GM20000 (cell line): ENCODE results near the gene KCNMA1.

Experiments
- DNase-seq: peaks from one replicate; pipeline ENCODE4 v3.0.0; 2012; ENCODE audit warnings: low spot score
- TF ChIP-seq, protein P1 (sequence below): IDR thresholded peaks from 2 replicates; pipeline ENCODE4 v1.5.1; 2012; ENCODE audit warnings: mild to moderate bottlenecking, control low read depth; ENCODE audit errors: extremely low read depth, missing control alignments

The KCNMA1 gene

DNA sequence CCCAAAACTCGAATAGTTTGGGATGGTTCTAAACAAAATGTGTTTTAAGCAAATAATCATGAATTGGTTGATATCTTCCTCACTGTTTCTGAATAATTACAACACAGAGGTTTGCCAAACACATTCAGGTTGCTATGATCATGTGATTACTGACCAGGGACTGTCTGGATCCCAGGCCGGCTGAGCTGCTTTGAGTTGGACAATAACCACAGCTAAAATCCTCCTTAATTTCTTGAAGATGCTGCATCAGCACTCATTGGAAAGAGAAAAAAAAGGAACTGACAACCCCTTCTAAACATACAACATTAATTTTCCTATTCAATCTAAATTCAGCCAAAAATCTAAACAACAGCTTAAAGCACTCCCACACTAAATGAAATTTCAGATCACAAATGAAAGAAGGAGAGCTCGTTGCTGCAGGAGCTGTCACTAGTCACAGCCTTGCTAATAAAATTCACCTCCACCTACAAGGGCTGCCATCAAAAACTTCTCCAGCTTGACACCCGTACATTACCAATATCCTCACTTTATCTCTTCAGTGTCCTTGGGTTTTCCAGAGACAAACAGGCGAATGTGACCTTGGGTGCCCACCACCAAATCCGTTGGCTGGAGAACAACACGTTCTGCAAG is 560.2 kb downstream of the KCNMA1 start:
- TF ChIP-seq, protein P1, sequence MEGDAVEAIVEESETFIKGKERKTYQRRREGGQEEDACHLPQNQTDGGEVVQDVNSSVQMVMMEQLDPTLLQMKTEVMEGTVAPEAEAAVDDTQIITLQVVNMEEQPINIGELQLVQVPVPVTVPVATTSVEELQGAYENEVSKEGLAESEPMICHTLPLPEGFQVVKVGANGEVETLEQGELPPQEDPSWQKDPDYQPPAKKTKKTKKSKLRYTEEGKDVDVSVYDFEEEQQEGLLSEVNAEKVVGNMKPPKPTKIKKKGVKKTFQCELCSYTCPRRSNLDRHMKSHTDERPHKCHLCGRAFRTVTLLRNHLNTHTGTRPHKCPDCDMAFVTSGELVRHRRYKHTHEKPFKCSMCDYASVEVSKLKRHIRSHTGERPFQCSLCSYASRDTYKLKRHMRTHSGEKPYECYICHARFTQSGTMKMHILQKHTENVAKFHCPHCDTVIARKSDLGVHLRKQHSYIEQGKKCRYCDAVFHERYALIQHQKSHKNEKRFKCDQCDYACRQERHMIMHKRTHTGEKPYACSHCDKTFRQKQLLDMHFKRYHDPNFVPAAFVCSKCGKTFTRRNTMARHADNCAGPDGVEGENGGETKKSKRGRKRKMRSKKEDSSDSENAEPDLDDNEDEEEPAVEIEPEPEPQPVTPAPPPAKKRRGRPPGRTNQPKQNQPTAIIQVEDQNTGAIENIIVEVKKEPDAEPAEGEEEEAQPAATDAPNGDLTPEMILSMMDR = no peak
- DNase-seq = no peak

DNA sequence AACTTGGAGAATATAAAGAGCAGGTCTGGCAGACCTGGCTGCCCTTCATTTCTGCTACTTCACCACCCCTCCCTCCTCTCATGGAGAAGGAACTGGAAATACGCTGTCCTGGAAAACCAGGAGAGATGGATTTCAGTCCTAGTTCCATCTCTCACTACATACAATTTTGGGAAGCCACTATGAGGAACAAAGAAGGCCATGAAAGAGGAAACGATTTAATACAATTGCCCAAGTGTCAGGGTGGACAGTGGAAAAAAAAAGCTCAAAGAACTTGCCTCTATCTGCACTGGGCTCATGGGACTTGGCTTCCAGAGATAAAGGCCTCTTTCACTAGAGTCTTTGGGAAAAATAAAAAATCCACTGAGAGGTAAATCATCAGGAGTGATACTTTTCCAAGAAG is 561.7 kb downstream of the KCNMA1 start:
- TF ChIP-seq, protein P1 = no peak
- no peak for DNase-seq

DNA sequence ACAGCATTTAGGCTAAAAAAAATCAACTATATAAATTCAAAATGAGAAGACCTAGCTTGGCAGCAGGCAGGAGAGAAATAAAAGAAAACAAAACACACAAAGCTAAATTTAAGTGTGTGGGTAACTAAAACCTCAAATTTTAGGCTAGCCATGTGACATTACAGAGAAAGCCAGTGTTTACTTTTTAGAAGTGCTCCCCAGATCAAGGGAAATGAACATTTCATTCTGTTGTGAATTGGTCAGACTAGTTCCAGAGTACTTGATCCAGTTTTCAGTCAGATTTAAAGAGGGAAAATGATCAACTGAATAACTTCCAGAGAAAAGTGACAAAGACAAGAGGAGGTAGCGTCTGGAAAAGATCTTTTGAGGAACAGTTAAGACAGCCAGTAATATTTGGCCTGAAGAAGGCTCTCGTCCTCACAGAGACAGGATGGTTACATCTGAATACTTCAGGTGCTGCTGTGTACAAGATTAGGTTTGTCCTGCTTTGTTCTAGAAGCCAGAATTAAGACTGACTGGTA is 563.4 kb downstream of the KCNMA1 start:
- TF ChIP-seq, protein P1 = no peak
- DNase-seq = no peak

DNA sequence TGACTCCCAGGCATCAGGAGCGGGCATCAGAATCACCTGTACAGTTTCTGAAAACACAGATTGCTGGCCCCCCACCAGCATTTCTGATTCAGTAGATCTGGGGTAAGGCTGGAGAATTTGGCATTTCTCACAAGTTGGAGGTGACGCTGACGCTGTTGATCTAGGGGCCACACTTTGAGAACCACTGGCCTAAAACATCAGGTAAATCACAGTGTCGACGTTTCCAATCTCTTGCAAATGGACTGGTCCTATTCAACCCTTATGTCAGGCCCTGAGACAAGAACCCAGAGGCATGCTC is 564.0 kb downstream of the KCNMA1 start:
- DNase-seq = no peak
- TF ChIP-seq, protein P1 = no peak

DNA sequence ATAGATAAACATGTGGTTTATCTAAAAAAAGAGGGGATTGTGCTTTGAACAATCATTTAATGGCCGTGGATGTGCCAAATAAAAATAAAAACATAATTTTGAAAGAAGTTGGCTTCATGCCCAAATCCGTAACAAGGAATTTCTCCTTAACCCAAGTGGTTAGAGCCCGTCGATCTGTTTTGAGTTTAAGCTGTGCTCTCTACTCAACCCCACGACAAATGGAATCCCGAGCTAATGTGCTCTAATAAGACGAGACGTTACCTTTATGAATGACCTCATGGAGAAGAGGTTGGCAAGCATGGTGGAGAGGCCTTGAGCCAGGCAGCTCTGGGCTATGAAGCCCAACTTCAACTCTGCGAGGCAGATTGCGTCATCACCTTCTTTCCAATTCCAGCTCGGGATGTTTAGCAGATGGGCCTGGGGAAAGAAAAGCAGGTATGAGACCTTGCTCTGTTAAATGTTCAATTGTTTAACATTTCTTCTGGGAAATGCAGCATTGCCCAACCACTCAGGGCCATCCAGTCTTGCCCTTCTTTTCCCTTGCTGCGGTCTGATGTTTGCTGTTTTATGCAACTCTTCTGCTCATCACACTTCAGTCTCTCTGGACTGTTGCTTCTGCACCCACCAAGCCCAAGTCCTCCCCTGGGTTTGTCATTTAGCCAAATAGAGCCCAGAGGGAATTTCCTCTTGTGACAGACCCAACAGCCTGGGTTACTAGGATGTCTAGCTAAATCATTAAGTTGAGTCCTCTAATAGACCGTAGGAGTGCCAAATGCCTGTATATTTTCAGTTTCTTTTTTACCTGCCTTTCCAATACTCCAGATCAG is 564.6 kb downstream of the KCNMA1 start:
- TF ChIP-seq, protein P1 = no peak
- no peak for DNase-seq

DNA sequence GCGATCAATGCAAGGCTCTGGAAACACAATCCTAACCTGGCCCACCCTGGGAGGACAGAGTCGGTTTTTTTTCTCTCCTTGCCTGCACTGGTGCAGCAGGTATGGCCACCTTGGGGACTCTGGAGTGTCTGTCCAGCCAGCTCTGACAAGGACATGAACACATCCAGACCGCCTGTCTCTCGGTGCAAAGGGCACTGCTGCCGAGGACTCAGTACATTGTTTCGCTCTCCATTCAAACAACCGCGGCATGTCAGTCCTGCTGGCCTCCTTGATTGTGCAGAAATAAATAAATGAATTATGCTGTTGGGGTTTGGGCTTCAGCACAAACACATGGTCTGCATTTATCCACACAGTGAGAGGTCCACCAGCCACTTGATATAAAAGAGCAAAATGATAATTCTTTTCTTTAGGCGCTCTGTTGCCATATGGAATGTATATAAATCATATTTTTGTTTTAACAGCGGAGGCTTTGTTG is 565.2 kb downstream of the KCNMA1 start:
- TF ChIP-seq, protein P1 = no peak
- no peak for DNase-seq

DNA sequence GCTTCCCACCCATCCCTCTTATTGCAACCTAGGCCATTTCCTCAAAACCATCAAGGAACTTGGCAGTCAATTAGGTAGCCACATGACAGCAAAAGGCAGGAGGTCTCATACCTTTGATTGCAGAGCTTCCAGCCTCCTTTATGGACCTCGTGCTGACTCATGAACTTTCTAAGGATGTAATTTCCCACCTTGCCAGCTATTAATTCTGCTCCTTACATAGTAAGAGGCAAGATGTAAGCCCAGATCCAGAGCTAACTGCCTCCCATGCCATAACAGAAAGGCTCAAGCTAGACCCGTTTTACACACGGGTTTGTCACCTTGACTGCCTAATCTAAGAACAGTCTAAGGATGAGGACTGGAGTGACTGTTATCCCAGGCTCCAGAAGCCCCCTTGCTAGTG is 565.7 kb downstream of the KCNMA1 start:
- TF ChIP-seq, protein P1 = no peak
- no peak for DNase-seq
